GM12872 (cell line): ENCODE results near the gene GIPC2.

ENCODE experiments used
- CTCF ChIP-seq: IDR thresholded peaks from 3 replicates; pipeline ENCODE4 v1.5.1; 2011; ENCODE audit warnings: low read depth, mild to moderate bottlenecking, low read length, moderate library complexity; ENCODE audit not compliant: insufficient read depth

Gene GIPC2

GRCh38 chr1:78143152-78143551, 97.4 kb downstream of the GIPC2 start:
- TF ChIP-seq CTCF = no peak

GRCh38 chr1:78143673-78144072, 97.9 kb downstream of the GIPC2 start:
- no peak for TF ChIP-seq CTCF

GRCh38 chr1:78145105-78145580, 99.4 kb downstream of the GIPC2 start:
- TF ChIP-seq CTCF = peak; percentile 85

GRCh38 chr1:78146205-78146771, 100.5 kb downstream of the GIPC2 start:
- no peak for TF ChIP-seq CTCF

- TF ChIP-seq CTCF = no peak
Measured at GRCh38 chr1:78147031-78147430, 101.3 kb downstream of the GIPC2 start.

GRCh38 chr1:78153092-78153736, 107.4 kb downstream of the GIPC2 start:
- TF ChIP-seq CTCF = no peak

GRCh38 chr1:78155121-78155520, 109.4 kb downstream of the GIPC2 start:
- no peak for TF ChIP-seq CTCF
